Endodermal cell (in vitro differentiated cells): ENCODE results near the gene DUSP2. TPM values are rescaled to one million over a fixed set of nuclear protein-coding genes. Genes with fewer than 3 reads are reported as not detected.

Experiments
- DNase-seq: peaks from one replicate; pipeline ENCODE4 v3.0.0-alpha.2; 2017
- H3K27ac ChIP-seq: 2 replicates; pipeline ENCODE4 v1.5.1; 2013; ENCODE audit warnings: mild to moderate bottlenecking, low read depth, low read length, moderate library complexity
- H3K27me3 ChIP-seq: 2 replicates; pipeline ENCODE4 v1.6.1; 2013; ENCODE audit warnings: mild to moderate bottlenecking, low read length, moderate library complexity; ENCODE audit not compliant: insufficient read depth, control insufficient read depth, poor library complexity, severe bottlenecking
- H3K36me3 ChIP-seq: 2 replicates; pipeline ENCODE4 v1.7.0; 2013; ENCODE audit warnings: mild to moderate bottlenecking, low read length, moderate library complexity; ENCODE audit not compliant: control insufficient read depth, insufficient read depth
- H3K4me1 ChIP-seq: one replicate; pipeline ENCODE4 v1.7.0; 2013; ENCODE audit warnings: low read length; ENCODE audit not compliant: control insufficient read depth, insufficient read depth
- H3K4me3 ChIP-seq: 2 replicates; pipeline ENCODE4 v1.5.1; 2013; ENCODE audit warnings: mild to moderate bottlenecking, low read length, moderate library complexity
- H3K9ac ChIP-seq: 2 replicates; pipeline ENCODE4 v1.6.1; 2013; ENCODE audit warnings: mild to moderate bottlenecking, low read length, moderate library complexity; ENCODE audit not compliant: poor library complexity, severe bottlenecking; ENCODE audit errors: extremely low read depth
- H3K9me3 ChIP-seq: 2 replicates; pipeline ENCODE4 v1.6.1; 2013; ENCODE audit warnings: mild to moderate bottlenecking, low read length, moderate library complexity; ENCODE audit not compliant: control insufficient read depth
- H3K27ac Mint-ChIP-seq: 2 replicates; pipeline ENCODE4 v1.8.0; 2020; ENCODE audit warnings: mixed read lengths
- H3K27me3 Mint-ChIP-seq: 2 replicates; pipeline ENCODE4 v1.8.0; 2021; ENCODE audit warnings: mild to moderate bottlenecking, mixed read lengths; ENCODE audit not compliant: insufficient read depth
- H3K36me3 Mint-ChIP-seq: 2 replicates; pipeline ENCODE4 v1.8.0; 2020; ENCODE audit warnings: low read depth, mixed read lengths
- H3K4me1 Mint-ChIP-seq: 2 replicates; pipeline ENCODE4 v1.8.0; 2020; ENCODE audit warnings: mixed read lengths
- H3K4me3 Mint-ChIP-seq: 2 replicates; pipeline ENCODE4 v1.8.0; 2020; ENCODE audit warnings: mild to moderate bottlenecking, moderate library complexity, mixed read lengths
- H3K9me3 Mint-ChIP-seq: 2 replicates; pipeline ENCODE4 v1.8.0; 2020; ENCODE audit warnings: mild to moderate bottlenecking, mixed read lengths
- CTCF ChIP-seq: fragments of 200-600 bp; sonication (generic); conservative IDR thresholded peaks from 2 replicates; pipeline ENCODE4 v1.5.0; 2021; ENCODE audit warnings: antibody characterized with exemption, mild to moderate bottlenecking
- WGBS, 2 experiments: methylation state at CpG; one replicate each; pipeline versions ENCODE4 v1.1.5 to v1.1.7; 2013; ENCODE audit warnings: missing lambda C conversion rate in 2 of 2, mixed read lengths in 1 of 2; ENCODE audit not compliant: insufficient coverage in 1 of 2, insufficient read length in 1 of 2; 5-methylcytosine and 5-hydroxymethylcytosine counted together
- total RNA-seq, 2 donors: library from RNA; stranded (reverse); fragmentation: NEBNext Ultra II Directional in 1 of 2; extraction: Animal tissue kit (Norgen Biotek cat#: 25700) in 1 of 2; gene quantifications; 2 replicates in 1 of 2; 3 replicates in 1 of 2; pipeline ENCODE4 v1.2.1, GENCODE V29; 2021

Gene DUSP2
- total RNA-seq, 2 donors from 2014 or later, result 1.6 to 2.2 TPM

GRCh38 chr2:96102596-96103186 is 42.5 kb downstream of the DUSP2 start:
- no peak overlapping the region for H3K9ac ChIP-seq
- H3K4me1 Mint-ChIP-seq, result no peaks in the 10 kb centered on the region
- 94% methylated on average over 13 to 15 of the region's 15 CpGs for WGBS, 2 experiments
- peaks cover 10% of the 10 kb centered on the region for H3K9me3 Mint-ChIP-seq
- no peak overlapping the region for H3K4me3 ChIP-seq
- no peak for TF ChIP-seq CTCF
- DNase-seq, result no peak
- no peaks in the 10 kb centered on the region for H3K9me3 ChIP-seq
- H3K27me3 ChIP-seq, result no peaks in the 10 kb centered on the region
- H3K36me3 ChIP-seq, result no peaks in the 10 kb centered on the region
- no peak overlapping the region for H3K27ac Mint-ChIP-seq
- no peaks in the 10 kb centered on the region for H3K4me1 ChIP-seq
- H3K27ac ChIP-seq, result no peak overlapping the region
- no peaks in the 10 kb centered on the region for H3K36me3 Mint-ChIP-seq
- H3K27me3 Mint-ChIP-seq, result peaks cover 5% of the 10 kb centered on the region
- H3K4me3 Mint-ChIP-seq, result no peak overlapping the region

GRCh38 chr2:96100893-96101304 is 44.3 kb downstream of the DUSP2 start:
- Histone ChIP-seq H3K27me3 (no peaks in the 10 kb centered on the region), H3K27ac (no peak overlapping the region), H3K4me3 (no peak overlapping the region), H3K36me3 (no peaks in the 10 kb centered on the region), H3K9me3 (no peaks in the 10 kb centered on the region), H3K4me1 (no peaks in the 10 kb centered on the region), H3K9ac (no peak overlapping the region)
- TF ChIP-seq CTCF, result no peak
- no peaks in the 10 kb centered on the region for H3K4me1 Mint-ChIP-seq
- no peak overlapping the region for H3K4me3 Mint-ChIP-seq
- H3K36me3 Mint-ChIP-seq, result no peaks in the 10 kb centered on the region
- H3K27me3 Mint-ChIP-seq, result peaks cover 5% of the 10 kb centered on the region
- DNase-seq, result peak; percentile 34
- H3K27ac Mint-ChIP-seq, result no peak overlapping the region
- WGBS, 2 experiments, result 86% methylated on average over 3 of the region's 3 CpGs; no CpG with 5 or more reads in 1 of the 2 experiments
- peaks cover 10% of the 10 kb centered on the region for H3K9me3 Mint-ChIP-seq

- Histone ChIP-seq H3K27ac (no peak overlapping the region), H3K4me3 (no peak overlapping the region), H3K9me3 (no peaks in the 10 kb centered on the region), H3K4me1 (no peaks in the 10 kb centered on the region), H3K36me3 (no peaks in the 10 kb centered on the region), H3K27me3 (no peaks in the 10 kb centered on the region), H3K9ac (no peak overlapping the region)
- Mint-ChIP-seq H3K27me3 (peaks cover 1% of the 10 kb centered on the region), H3K4me1 (no peaks in the 10 kb centered on the region), H3K27ac (no peak overlapping the region), H3K4me3 (no peak overlapping the region), H3K36me3 (no peaks in the 10 kb centered on the region), H3K9me3 (peaks cover 2% of the 10 kb centered on the region)
- TF ChIP-seq CTCF, result no peak
- DNase-seq, result peak; percentile 45
- WGBS, 2 experiments, result 82 to 85% methylated on average over 5 to 12 of the region's 12 CpGs
Measured at GRCh38 chr2:96099861-96100798, 45.1 kb downstream of the DUSP2 start.
